ENCODE data around the gene ICAM4.
"Not testable (repeated sequence)": the region's sequence is repeated elsewhere in the genome, so short reads cannot be mapped to it uniquely, and the experiment has no call there.

Gene ICAM4

GRCh38 chr19:10333758-10334587 lies 47.2 kb downstream of the ICAM4 start:
- Mint-ChIP-seq H3K9me3 (no peaks in the 10 kb centered on the region), H3K36me3 (ENCODE audit: low read depth) (peaks cover 11% of the 10 kb centered on the region), H3K27ac (peak overlapping the region; percentile 95 to 96 (median 96)), H3K4me3 (peak overlapping the region; percentile 95 to 99 (median 97)), H3K4me1 (peaks cover 25% of the 10 kb centered on the region), H3K27me3 (ENCODE audit: low read depth) (peaks cover 4% of the 10 kb centered on the region)
- TF ChIP-seq CTCF (IDR thresholded peaks at IDR 0.05; ENCODE audit: unreplicated experiment in 3 of 3) = no peak

GRCh38 chr19:10334588-10335351 lies 48.0 kb downstream of the ICAM4 start:
- Mint-ChIP-seq H3K27me3 (ENCODE audit: low read depth) (peaks cover 8% of the 10 kb centered on the region), H3K4me1 (peaks cover 25% of the 10 kb centered on the region), H3K4me3 (peak overlapping the region; percentile 95 to 99 (median 97)), H3K9me3 (no peaks in the 10 kb centered on the region), H3K36me3 (ENCODE audit: low read depth) (peaks cover 8% of the 10 kb centered on the region), H3K27ac (peak overlapping the region in 2 of 3 experiments; percentile 79 to 88)
- TF ChIP-seq CTCF (IDR thresholded peaks at IDR 0.05; ENCODE audit: unreplicated experiment in 3 of 3) = no peak

GRCh38 chr19:10335352-10335985 lies 48.7 kb downstream of the ICAM4 start:
- peaks cover 3% of the 10 kb centered on the region for H3K36me3 Mint-ChIP-seq (ENCODE audit: low read depth)
- H3K27ac Mint-ChIP-seq = no peak overlapping the region
- no peak for TF ChIP-seq CTCF (IDR thresholded peaks at IDR 0.05; ENCODE audit: unreplicated experiment in 3 of 3)
- peaks cover 25% of the 10 kb centered on the region for H3K4me1 Mint-ChIP-seq
- no peaks in the 10 kb centered on the region for H3K9me3 Mint-ChIP-seq
- peaks cover 8% of the 10 kb centered on the region for H3K27me3 Mint-ChIP-seq (ENCODE audit: low read depth)
- peak overlapping the region in 2 of 3 experiments; percentile 95 to 97 for H3K4me3 Mint-ChIP-seq

- not testable (repeated sequence) for H3K9me3 Mint-ChIP-seq; H3K4me3 Mint-ChIP-seq; H3K27me3 Mint-ChIP-seq (ENCODE audit: low read depth); H3K36me3 Mint-ChIP-seq (ENCODE audit: low read depth); H3K27ac Mint-ChIP-seq
- peaks cover 25% of the 10 kb centered on the region for H3K4me1 Mint-ChIP-seq
Measured at GRCh38 chr19:10336725-10337124, 50.0 kb downstream of the ICAM4 start.
